AG09319 (cell line): ENCODE measurements around the gene YTHDF1.

Experiments
- DNase-seq: peaks from one replicate; pipeline ENCODE4 v3.0.0-alpha.2; 2010; ENCODE audit warnings: low read depth; ENCODE audit errors: extremely low read depth
- TF ChIP-seq, protein P1 (sequence below): IDR thresholded peaks from 2 replicates; pipeline ENCODE4 v1.5.1; 2011; ENCODE audit warnings: low read depth, mild to moderate bottlenecking, inconsistent platforms, low read length, moderate library complexity

YTHDF1 gene

GRCh38 chr20:63220696-63221399 lies 4.9 kb upstream of the YTHDF1 start:
- DNase-seq, result no peak
- TF ChIP-seq, protein P1, sequence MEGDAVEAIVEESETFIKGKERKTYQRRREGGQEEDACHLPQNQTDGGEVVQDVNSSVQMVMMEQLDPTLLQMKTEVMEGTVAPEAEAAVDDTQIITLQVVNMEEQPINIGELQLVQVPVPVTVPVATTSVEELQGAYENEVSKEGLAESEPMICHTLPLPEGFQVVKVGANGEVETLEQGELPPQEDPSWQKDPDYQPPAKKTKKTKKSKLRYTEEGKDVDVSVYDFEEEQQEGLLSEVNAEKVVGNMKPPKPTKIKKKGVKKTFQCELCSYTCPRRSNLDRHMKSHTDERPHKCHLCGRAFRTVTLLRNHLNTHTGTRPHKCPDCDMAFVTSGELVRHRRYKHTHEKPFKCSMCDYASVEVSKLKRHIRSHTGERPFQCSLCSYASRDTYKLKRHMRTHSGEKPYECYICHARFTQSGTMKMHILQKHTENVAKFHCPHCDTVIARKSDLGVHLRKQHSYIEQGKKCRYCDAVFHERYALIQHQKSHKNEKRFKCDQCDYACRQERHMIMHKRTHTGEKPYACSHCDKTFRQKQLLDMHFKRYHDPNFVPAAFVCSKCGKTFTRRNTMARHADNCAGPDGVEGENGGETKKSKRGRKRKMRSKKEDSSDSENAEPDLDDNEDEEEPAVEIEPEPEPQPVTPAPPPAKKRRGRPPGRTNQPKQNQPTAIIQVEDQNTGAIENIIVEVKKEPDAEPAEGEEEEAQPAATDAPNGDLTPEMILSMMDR, result no peak

DNA sequence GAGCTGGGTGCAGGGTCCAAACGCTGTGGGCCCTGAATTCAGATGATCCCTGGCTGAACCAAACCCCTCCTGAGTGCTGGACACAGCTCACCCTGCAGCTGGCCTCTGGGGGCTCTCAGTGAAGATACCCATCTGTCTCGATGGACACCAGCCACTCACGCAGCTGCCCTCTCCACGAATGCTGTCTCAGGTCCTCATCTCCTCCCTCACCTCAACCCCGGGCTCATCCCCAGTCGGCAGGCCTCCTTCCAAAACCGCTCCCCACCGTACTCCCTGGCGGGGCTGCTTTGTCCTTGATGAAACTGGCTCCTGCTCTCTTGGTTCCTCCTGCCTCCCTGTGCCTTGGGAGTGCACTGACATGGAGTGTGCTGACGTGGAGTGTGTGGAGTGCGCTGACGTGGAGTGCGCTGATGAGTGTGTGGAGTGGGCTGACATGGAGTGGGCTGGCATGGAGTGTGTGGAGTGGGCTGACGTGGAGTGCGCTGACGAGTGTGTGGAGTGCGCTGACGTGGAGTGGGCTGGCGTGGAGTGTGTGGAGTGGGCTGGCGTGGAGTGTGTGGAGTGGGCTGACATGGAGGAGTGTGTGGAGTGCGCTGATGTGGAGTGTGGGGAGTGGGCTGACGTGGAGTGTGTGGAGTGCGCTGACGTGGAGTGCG lies 4.1 kb upstream of the YTHDF1 start:
- TF ChIP-seq, protein P1, result no peak
- DNase-seq, result no peak

GRCh38 chr20:63219447-63219821 lies 3.5 kb upstream of the YTHDF1 start:
- no peak for DNase-seq
- TF ChIP-seq, protein P1, result no peak

GRCh38 chr20:63218701-63219446 lies 2.9 kb upstream of the YTHDF1 start:
- no peak for DNase-seq
- TF ChIP-seq, protein P1, result no peak

- TF ChIP-seq, protein P1, result no peak
- no peak for DNase-seq
Measured at GRCh38 chr20:63217706-63218105, 1.8 kb upstream of the YTHDF1 start.

GRCh38 chr20:63216849-63217471 lies 1.0 kb upstream of the YTHDF1 start:
- TF ChIP-seq, protein P1, result no peak
- DNase-seq, result no peak
